HG03342 (cell line): Measurements from ENCODE around the gene C6orf52.
"Not testable (repeated sequence)": the region's sequence is repeated elsewhere in the genome, so short reads cannot be mapped to it uniquely, and the experiment has no call there.

Experiments used
- ATAC-seq: cut with Tn5 transposase; IDR thresholded peaks from one replicate; pipeline ENCODE4 v1.9.1; 2021; ENCODE audit warnings: mild to moderate bottlenecking, moderate library complexity; ENCODE audit not compliant: unreplicated experiment

C6orf52 gene

DNA sequence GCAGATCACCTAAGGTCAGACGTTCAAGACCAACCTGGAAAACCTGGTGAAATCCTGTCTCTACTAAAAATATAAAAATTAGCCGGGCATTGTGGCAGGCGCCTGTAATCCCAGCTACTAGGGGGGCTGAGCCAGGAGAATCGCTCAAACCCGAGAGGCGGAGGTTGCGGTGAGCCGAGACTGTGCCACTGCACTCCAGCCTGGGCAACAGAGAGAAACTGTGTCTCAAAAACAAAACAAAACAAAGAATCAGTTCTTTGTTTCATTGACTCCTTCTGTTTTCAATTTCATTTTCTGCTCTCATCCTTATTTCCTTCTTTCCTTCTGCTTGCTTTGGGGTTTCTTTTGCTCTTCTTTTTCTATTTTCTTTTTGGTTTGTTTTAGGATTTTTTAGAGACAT, 19.5 kb upstream of the C6orf52 start:
- no peak for ATAC-seq

DNA sequence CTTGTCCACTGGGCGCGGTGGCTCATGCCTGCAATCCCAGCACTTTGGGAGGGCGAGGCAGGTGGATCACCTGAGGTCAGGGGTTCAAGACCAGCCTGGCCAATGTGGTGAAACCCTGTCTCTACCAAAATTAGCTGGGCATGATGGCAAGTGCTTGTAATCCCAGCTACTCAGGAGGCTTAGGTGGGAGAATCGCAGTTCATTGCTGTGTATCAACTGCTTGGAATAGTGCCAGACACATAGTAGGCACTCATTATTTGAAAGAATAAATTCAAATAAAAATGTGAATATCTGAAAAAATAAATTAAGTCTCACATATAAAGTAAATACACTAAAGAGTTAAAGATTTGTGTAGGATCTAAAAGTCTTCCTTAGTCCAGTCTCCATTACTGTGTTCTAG, 2.2 kb upstream of the C6orf52 start:
- no peak for ATAC-seq

DNA sequence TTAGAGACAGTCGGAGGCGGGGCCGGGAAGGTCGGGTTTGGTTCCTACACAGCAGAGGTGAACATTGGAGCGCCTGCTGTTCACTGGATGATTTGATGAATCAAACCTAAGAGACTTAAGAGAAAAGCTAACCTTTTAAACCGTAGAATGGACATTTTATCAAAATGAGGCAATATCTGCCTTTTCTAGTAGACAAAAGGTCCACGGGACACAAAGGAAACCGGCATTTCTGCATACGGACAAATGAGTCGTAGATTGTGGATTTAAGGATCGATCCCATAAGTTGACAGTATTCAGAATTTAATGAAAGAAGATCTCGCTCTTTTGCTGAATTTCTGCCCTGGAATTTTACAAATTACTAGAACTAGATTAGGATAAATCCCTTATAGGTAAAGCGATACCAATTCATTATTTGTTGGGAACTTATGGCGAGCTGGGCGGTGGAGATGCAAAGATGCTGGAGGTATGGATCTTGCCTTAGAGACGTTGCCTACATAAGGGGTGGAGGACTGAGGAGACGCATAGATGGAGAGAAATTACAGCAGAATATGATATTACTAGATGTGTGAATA, 756 bp upstream of the C6orf52 start:
- no peak for ATAC-seq

DNA sequence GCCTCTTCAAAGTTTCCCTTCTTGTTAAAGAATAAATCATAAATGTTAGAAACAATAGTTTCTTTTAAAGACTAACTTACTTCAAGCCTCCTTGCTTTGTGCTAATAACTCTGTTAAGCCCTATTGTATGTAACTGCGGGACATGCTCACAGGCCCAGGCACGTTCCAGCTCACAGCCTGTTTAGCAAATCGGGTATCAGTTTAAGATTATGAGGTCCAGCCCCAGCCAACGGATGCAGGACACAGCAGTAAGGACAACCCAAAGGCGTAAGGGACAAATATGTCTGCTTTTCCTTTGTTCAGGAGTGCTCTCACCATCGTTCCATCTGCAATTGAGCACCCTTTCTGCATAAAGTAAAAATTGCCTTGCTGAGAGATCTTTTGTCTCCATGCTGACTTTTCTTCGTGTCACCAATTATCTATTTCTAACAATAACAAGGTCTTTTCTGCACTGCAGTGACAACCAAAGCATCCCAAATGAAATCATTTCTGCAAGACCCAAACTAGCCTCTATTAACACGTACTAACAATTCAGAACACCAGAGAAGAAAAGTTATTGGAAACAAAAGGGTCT, 1.4 kb downstream of the C6orf52 start:
- ATAC-seq = no peak

DNA sequence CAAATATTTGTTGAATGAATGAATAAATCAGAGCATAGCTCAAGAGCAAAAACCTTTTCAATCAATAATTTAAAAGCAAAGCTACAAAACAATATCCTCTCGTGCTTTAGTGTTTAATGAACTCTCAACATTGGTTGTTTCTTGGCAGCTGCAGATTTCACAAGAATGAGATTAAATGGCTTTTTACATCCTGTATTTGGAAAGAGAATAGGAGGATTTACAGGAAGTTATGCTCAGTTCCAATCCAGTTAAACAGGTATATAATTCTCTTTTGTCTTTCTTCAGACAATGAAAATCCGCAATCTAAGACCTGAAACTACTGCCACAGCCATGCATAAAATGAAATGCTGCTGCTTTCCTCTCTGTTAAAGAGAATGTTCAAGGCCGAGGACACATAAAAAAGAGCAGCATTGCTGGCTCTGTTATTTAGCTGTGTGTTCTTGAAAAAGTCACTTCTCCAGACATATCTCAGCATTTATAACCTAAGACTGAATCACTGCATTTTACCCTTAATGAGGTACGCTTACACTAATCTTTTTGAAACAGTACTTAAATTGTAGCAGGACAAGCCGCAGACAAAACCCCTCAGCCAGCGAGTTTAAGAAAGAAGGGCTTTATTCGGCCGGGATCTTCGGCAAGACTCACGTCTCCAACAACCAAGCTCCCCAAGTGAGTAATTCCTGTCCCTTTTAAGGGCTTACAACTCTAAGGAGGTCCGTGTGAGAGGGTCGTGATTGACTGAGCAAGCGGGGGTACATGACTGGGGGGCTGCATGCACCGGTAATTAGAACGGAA, 3.6 kb downstream of the C6orf52 start:
- ATAC-seq = no peak

DNA sequence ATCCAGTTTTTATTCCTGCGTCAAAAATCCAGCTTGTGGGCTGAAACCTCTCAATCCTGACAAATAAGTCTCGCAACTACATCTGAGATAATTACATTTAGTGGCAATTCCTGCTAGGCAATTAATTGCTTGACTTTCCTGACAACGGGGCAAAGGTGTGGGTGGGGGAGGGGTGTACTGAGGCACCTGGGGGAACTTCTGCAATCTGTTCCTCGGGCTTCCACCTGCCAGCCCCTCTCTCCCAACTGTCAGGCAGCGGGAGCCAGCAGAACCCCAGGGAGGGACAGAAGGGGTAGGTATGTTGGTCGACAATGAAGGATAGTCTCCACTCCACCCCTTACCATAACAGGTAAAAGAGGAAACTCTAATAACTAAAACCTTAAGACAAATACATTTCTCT, 6.8 kb downstream of the C6orf52 start:
- no peak for ATAC-seq

DNA sequence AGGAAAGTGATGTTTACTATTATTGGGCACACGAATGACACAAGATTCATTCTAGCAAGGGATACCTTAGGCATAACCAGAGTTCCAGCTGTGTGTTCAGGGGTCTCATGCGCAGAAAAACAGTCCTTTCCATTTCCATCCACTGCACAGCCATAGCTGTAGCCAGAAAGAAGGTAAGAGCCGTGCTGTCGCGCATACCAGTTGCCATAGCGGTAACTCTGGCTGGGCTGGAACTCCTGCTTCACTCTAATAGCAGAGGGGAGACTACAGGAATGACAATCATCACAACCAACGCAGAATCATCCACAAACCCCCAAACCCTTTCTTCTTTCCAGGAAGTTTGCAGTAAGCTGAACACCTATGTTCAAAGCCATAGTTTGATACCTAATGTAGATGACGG, 7.5 kb downstream of the C6orf52 start:
- no peak for ATAC-seq

DNA sequence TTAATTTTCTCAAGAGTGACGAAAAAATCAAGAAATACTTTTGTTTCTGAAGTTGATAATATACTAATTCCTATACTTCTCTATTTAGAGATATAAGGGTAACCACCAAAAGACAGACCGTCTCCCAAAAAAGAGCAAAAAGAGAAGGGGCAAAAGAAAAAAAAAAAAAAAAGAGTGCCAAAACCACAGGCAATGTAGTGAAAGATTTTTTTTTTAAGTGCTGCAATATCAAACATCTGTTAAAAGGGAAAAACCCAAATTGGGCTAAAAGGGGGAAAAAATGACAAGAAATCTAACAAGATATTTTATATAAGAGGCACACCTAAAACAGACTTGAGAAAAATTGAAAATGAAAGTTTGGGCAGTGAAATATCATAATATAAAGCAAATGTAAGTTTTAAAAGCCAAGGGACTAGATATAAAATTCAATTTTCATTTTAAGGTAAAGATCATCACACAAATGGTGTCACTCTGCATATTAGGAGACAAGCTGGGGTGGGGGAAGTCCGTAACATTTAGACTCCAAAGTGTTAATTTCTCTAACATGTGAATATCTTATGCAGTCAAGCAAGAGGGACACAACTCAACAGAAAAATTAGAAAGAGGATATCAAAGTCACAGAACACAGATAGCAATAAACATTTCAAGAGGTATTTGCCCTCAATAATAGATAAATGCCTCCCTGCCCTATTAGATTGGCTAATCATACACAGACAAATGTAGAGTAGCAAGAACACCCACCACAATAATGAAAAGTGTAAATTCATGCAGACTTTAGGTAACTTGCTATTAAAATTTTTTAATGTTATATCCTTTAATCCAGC, 9.1 kb downstream of the C6orf52 start:
- no peak for ATAC-seq

DNA sequence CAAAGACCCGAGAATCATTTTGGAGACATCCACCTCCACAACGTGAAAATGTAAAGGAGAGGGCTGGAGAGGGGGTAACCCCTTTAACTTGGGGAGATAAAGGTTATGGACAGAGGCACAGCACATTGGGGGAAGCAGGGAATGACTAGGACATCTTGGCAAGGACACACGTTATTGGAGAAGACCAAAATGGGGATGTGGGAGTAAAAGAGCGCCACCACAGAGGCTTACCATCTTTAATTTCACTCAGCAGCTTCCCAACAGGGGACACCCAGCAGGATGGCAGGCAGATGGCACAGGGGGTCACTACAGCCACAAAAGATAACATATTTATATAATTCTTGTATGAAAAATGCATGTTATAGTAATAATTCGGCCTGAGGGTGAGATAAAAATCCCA, 9.8 kb downstream of the C6orf52 start:
- ATAC-seq = no peak

DNA sequence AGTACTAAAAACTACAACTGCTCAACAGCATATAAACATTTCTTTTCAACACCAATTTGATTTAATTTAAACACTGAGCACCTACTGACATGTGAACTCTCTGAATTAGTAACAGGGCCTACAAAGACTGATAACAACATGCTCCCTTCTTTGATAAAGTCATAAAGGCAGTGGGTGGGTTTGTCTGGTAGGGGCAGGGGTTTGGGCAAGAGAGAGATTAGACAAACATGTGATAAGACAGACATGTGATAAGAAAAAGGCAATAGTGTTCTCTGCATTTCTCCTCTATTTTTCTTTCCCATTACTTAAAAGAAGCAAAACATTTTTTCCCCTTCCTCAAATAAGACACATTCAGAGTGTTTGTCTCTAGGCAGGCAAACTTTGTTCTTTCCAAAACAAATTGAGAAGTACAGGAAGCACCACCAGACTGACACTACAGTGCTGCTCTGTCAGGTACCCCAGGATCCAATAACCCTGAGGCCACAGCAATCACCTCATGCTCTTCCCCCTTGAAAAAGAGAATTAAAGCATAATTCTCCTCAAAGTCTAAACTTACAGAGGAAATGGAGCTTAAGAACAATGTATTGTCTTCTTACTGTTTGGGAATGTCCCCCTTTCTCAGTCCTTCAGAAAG, 11.9 kb downstream of the C6orf52 start:
- no peak for ATAC-seq

DNA sequence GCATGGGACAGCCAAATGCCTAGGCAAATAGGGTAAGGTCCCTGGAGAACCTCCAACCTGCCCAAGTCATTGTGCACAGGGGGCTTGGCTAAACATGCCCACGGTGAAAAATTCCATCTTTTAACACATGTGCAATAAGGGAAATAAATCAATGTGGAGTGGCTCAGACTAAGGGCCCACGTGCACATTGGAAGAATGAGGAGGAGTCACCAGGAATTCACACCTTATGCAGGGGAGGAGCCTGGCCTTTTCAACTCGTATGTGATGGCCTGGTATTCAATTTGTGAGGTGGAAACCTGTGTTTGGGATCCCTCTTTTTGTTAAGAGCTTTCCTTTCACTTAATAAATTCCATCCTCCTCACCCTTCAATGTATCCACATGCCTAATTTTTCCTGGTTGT, 12.6 kb downstream of the C6orf52 start:
- ATAC-seq = no peak

DNA sequence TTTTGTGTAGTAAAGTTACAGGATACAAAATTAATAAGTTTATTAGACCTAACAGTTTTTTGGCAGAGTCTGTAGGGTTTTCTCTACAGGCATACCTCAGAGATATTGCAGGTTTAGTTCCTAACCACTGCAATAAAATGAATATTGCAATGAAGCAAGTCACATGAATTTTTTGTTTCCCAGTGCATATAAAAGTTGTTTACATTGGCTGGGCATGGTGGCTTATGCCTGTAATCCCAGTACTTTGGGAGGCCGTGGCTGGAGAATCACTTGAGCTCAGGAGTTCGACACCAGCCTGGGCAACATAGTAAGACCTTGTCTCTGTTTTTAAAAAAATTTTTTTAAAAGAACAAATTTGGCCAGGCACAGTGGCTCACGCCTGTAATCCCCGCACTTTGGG, 16.0 kb downstream of the C6orf52 start:
- ATAC-seq = no peak

DNA sequence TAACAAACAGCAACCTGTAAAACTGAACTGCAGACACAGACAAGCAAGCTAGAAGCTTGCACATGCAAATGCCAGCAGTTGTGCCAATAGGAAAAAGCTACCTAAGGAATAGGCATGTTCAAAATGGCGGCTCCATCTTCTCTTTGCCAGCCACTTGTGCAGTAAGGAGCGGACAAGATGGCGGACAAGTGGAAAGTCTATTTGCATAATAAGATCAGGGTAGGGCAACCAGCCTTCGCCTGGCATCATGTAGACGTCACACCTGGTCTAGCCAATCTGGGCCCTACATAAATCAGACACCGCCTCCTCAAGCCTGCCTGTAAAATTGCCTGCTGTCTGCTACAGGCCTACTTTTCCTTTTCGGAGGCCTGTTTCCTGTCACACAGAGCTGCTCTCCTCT, 18.0 kb downstream of the C6orf52 start:
- ATAC-seq = no peak

DNA sequence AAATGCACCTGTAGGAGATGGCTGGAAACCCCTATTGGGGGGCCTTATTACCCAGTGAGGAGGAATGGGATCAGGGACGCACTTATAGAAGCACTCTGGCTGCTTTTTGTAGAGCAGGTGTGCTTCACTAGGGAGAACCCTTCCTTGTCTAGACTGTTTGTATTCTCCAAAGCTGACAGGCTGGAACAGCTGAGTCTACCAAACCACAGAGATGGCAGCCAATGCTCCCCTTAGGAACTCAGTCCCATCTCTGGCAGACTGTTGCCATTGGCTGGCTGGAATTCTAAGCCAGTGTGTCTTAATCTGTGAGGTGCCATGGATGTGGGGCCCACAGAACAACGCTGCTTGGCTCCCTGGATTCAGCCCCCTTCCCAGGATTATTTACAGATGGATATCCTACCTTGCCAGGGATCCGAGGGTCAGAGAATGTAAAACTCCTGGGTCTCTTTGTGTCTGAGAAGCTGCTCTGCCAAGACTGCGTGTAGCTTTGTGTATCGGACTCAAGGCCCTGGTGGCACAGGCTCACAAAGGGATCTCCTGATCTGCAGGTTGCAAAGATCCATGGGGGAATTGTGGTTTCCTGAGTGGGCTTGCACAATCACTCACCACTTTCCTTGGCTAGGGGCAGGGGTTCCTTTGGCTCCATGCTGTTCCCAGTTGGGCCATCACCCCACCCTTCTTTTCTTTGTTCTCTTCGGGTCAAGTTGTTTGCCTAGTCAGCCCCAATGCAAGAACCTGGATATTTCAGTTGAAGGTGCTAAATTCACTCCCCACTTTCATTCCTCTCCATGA, 26.1 kb downstream of the C6orf52 start:
- no peak for ATAC-seq

DNA sequence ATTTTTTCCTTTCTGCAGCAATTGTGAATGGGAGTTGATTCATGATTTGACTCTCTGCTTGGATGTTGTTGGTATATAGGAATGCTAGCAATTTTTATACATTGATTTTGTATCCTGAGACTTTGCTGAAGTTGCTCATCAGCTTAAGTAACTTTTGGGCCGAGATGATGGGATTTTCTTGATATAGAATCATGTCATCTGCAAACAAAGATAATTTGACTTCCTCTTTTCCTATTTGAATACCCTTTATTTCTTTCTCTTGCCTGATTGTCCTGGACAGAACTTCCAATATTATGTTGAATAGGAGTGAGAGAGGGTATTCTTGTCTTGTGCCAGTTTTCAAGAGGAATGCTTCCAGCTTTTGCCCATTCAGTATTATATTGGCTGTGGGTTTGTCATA, 28.8 kb downstream of the C6orf52 start:
- ATAC-seq = not testable (repeated sequence)

DNA sequence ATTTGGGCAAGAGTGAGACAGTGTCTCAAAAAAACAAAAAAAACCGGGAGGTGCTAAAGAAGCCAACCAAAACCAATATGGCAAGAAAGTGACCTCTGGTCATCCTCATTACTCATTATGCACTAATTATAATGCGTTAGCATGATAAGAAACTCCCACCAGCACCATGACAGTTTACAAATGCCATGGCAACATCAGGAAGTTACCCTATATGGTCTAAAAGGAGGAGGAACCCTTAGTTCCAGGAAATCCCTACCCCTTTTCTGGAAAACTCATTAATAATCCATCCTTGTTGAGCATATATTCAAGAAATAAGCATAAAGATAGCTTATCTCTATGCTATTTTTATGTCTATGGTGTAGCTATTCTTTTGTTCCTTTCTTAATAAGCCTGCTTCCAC, 31.7 kb downstream of the C6orf52 start:
- ATAC-seq = no peak

DNA sequence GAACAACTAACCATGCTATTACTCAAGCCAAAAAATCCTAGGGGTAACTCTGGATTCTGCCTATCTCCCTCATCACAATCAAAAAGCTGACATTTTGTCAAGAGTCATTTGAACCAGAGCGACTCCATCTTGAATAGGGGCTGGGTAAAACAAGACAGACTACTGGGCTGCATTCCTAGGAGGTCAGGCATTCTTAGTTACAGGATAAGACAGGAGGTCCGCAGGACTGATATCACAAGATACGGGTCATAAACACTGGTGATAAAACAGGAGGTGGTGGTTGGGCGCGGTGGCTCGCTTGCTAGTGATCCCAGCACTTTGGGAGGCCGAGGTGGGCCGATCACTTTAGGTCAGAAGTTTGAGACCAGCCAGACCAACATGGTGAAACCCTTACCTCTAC, 32.2 kb downstream of the C6orf52 start:
- no peak for ATAC-seq

DNA sequence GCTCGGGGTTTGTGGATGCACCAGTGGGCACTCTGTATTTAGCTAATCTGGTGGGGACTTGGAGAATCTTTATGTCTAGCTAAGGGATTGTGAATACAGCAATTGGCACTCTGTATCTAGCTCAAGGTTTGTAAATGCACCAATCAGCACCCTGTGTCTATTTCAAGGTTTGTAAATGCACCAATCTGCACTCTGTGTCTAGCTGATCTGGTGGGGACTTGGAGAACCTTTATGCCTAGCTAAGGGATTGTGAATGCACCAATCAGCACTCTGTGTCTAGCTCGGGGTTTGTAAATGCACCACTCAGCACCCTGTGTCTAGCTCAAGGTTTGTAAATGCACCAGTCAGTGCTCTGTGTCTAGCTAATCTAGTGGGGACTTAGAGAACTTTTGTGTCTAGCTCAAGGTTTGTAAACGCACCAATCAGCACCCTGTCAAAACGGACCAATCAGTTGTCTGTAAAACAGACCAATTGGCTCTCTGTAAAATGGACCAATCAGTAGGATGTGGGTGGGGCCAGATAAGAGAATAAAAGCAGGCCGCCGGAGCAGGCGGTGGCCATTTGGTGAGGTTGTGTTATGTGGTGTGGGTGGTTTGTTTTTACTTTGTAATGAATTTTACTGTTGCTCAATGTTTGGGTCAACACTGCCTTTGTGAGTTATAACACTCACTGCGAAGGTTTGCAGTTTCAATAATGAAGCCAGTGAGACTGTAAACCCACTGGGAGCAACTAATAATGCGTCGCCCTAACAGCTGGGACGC, 33.8 kb downstream of the C6orf52 start:
- ATAC-seq = not testable (repeated sequence)

DNA sequence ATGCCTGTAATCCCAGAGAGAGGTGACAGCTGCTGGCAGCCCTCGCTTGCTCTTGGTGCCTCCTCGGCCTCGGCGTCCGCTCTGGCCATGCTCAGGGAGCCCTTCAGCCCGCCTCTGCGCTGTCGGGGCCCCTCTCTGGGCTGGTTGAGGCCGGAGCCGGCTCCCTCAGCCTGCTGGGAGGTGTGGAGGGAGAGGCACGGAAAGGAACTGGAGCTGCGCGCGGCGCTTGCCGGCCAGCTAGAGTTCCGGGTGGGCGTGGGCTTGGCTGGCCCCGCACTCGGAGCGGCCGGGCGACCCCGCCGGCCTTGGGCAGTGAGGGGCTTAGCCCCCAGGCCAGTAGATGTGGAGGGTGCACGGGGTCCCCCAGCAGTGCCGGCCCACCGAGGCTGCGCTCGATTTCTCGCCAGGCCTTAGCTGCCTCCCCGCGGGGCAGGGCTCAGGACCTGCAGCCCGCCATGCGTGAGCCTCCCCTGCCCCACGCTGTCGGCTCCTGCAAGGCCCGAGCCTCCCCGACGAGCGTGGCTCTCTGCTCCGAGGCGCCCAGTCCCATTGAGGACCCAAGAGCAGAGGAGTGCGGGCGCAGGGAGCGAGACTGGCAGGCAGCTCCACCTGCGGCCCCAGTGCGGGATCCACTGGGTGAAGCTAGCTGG, 34.6 kb downstream of the C6orf52 start:
- no peak for ATAC-seq
